CD4-positive, alpha-beta T cell (primary cell): ENCODE measurements around the gene CDT1. TPM values are rescaled to one million over a fixed set of nuclear protein-coding genes. Genes with fewer than 3 reads are reported as not detected.

Source experiments
- ATAC-seq: fragments of 200-7000 bp; cut with Tn5 transposase; one replicate; pipeline ENCODE4 v1.10.0; 2022; ENCODE audit warnings: mild to moderate bottlenecking; ENCODE audit not compliant: poor library complexity
- CTCF ChIA-PET: fragments of 350-600 bp; sonication (Branson Sonifier 250); formaldehyde crosslinking; loops from one replicate; lab custom pipeline; 2021; ENCODE audit warnings: antibody characterized with exemption, inconsistent platforms; lab: Charles Lee
- POLR2A ChIA-PET: fragments of 350-600 bp; sonication (Branson Sonifier 250); formaldehyde crosslinking; loops from one replicate; lab custom pipeline; 2021; ENCODE audit warnings: antibody characterized with exemption, inconsistent platforms; lab: Charles Lee
- DNase-seq, 14 experiments: peaks; one replicate each; pipeline ENCODE4 v3.0.0-alpha.2; 2013 to 2020; ENCODE audit warnings: mixed read lengths in 2 of 14
- H3K27ac ChIP-seq, 2 donors: one replicate each; pipeline versions ENCODE4 v1.5.1 to v1.7.0; 2013; ENCODE audit warnings: low read length in 2 of 2, low read depth in 1 of 2, mild to moderate bottlenecking in 1 of 2
- H3K27me3 ChIP-seq, 2 experiments: 1 replicate in 1 of 2; 2 replicates in 1 of 2; pipeline versions ENCODE4 v1.6.1 to v1.7.0; 2013; ENCODE audit warnings: low read length in 2 of 2, control low read depth in 1 of 2, mild to moderate bottlenecking in 1 of 2, moderate library complexity in 1 of 2; ENCODE audit not compliant: insufficient read depth in 2 of 2, control insufficient read depth in 1 of 2
- H3K36me3 ChIP-seq: one replicate; pipeline ENCODE4 v1.6.1; 2013; ENCODE audit warnings: low read length, control low read depth; ENCODE audit not compliant: insufficient read depth
- H3K4me1 ChIP-seq: one replicate; pipeline ENCODE4 v1.6.1; 2013; ENCODE audit warnings: low read length, control low read depth; ENCODE audit not compliant: insufficient read depth
- H3K4me3 ChIP-seq: one replicate; pipeline ENCODE4 v1.5.1; 2013; ENCODE audit warnings: mild to moderate bottlenecking, low read length, moderate library complexity
- H3K9me3 ChIP-seq, 2 experiments: 1 replicate in 1 of 2; 2 replicates in 1 of 2; pipeline versions ENCODE4 v1.6.1 to v1.7.0; 2013; ENCODE audit warnings: low read length in 2 of 2, mild to moderate bottlenecking in 2 of 2, control low read depth in 1 of 2, moderate library complexity in 1 of 2; ENCODE audit not compliant: control insufficient read depth in 1 of 2, insufficient read depth in 1 of 2
- H3K27ac Mint-ChIP-seq: one replicate; pipeline ENCODE4 v1.8.0; 2020; ENCODE audit warnings: mixed read lengths
- H3K27me3 Mint-ChIP-seq: one replicate; pipeline ENCODE4 v1.8.0; 2021; ENCODE audit warnings: mixed read lengths
- H3K36me3 Mint-ChIP-seq: one replicate; pipeline ENCODE4 v1.8.0; 2021; ENCODE audit warnings: low read depth, mixed read lengths
- H3K4me1 Mint-ChIP-seq: one replicate; pipeline ENCODE4 v1.8.0; 2021; ENCODE audit warnings: low read depth, mixed read lengths
- H3K4me3 Mint-ChIP-seq: one replicate; pipeline ENCODE4 v1.8.0; 2020; ENCODE audit warnings: mild to moderate bottlenecking, mixed read lengths
- H3K9me3 Mint-ChIP-seq: one replicate; pipeline ENCODE4 v1.8.0; 2020; ENCODE audit warnings: mixed read lengths
- intact Hi-C, 2 experiments: fragments of 100-400 bp; cut with DNase I in 1 of 2; cut with micrococcal nuclease in 1 of 2; formaldehyde crosslinking; loops; one replicate each; pipeline versions ENCODE4 v1.15.1 to v1.9.0; 2023 to 2025; cut with DNase I, micrococcal nuclease
- total RNA-seq, 174 experiments: library from RNA in 2 of 174; stranded (reverse) in 2 of 174; gene quantifications; one replicate each; pipeline ENCODE4 v1.2.3 and lab custom pipeline; 2021 to 2026
- TF ChIP-seq, protein P1 (sequence below): fragments of 200-600 bp; IDR thresholded peaks from one replicate; pipeline ENCODE4 v1.8.0; 2022; ENCODE audit warnings: antibody characterized with exemption, mild to moderate bottlenecking

Gene CDT1
- total RNA-seq, 2 experiments from 2014 or later = 0.47 to 1.0 TPM

DNA sequence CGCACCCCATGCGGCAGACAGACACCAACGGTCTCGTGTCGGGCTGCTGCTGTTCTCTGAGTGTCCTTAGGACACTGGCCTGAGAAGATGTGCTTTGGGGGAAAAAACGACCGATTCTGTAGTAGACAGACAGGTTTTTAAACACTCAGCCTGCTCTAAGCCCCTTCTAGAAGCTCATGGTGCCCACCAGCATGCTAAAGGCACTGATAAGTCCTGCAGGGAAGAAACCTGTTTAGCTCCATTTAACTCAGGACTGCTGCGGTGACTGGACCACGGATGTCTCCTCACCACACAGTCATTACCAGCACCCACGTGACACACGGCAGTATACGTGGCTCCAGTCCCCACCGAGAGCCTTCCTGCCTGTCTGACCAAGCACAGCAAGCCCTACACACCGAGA, 27.2 kb downstream of the CDT1 start:
- Mint-ChIP-seq H3K27me3 (no peaks in the 10 kb centered on the region), H3K27ac (no peak overlapping the region), H3K4me3 (no peak overlapping the region), H3K36me3 (no peaks in the 10 kb centered on the region), H3K9me3 (no peaks in the 10 kb centered on the region), H3K4me1 (no peaks in the 10 kb centered on the region)
- H3K36me3 ChIP-seq = peaks cover 7% of the 10 kb centered on the region
- intact Hi-C loops = no loop called here
- no peak overlapping the region for H3K27ac ChIP-seq
- no peaks in the 10 kb centered on the region for H3K4me1 ChIP-seq
- ChIA-PET CTCF (no interaction called here), POLR2A (no interaction called here)
- ATAC-seq (no peak), DNase-seq (no peak)
- H3K9me3 ChIP-seq = no peaks in the 10 kb centered on the region
- TF ChIP-seq, protein P1, sequence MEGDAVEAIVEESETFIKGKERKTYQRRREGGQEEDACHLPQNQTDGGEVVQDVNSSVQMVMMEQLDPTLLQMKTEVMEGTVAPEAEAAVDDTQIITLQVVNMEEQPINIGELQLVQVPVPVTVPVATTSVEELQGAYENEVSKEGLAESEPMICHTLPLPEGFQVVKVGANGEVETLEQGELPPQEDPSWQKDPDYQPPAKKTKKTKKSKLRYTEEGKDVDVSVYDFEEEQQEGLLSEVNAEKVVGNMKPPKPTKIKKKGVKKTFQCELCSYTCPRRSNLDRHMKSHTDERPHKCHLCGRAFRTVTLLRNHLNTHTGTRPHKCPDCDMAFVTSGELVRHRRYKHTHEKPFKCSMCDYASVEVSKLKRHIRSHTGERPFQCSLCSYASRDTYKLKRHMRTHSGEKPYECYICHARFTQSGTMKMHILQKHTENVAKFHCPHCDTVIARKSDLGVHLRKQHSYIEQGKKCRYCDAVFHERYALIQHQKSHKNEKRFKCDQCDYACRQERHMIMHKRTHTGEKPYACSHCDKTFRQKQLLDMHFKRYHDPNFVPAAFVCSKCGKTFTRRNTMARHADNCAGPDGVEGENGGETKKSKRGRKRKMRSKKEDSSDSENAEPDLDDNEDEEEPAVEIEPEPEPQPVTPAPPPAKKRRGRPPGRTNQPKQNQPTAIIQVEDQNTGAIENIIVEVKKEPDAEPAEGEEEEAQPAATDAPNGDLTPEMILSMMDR = no peak
- no peak overlapping the region for H3K4me3 ChIP-seq
- no peaks in the 10 kb centered on the region for H3K27me3 ChIP-seq

DNA sequence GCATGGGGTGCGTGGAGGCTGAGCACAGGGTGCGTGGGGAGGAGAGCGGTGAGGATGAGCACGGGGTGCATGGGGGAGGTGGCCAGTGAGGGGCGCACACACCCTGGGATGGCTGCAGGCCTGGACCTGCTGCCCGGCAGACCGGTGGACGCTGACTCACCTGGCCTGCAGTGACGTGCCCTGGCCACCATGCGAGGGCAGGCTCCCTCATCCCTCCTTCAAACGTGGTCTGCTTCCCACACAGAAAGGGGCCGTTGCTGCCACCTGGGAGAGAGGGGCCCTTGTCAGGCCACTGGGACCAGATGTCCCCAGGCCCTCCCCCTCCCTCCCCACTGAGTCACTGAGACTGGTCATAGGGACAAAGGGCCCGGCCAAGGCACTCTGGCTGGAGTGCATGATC, 28.2 kb downstream of the CDT1 start:
- H3K4me1 ChIP-seq = no peaks in the 10 kb centered on the region
- TF ChIP-seq, protein P1 = no peak

DNA sequence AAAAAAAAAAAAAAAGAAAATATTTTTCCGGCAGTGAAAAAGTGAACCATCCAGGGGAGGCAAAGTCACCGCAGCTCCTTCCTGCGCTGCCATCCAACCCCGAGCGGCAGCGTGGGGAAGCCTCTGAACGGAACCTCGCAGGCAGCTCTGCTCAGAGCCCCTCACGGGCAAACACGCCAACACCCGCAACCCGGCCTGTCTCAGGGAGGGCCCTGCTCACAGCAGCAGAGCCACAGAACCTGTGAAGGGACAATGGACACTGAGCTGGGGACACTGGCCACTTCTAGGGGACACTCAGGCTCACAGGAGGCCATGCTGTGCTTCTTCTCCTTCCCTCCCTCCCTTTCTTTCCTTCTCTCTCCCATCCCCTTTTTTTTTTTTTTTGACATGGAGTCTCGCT, 29.5 kb downstream of the CDT1 start:
- no peak overlapping the region for H3K27ac Mint-ChIP-seq
- H3K9me3 Mint-ChIP-seq = no peaks in the 10 kb centered on the region
- no peak for ATAC-seq
- Histone ChIP-seq H3K27ac (no peak overlapping the region), H3K4me1 (no peaks in the 10 kb centered on the region), H3K36me3 (peaks cover 7% of the 10 kb centered on the region), H3K27me3 (no peaks in the 10 kb centered on the region), H3K4me3 (no peak overlapping the region), H3K9me3 (no peaks in the 10 kb centered on the region)
- intact Hi-C loops = no loop called here
- TF ChIP-seq, protein P1 = no peak
- H3K36me3 Mint-ChIP-seq = no peaks in the 10 kb centered on the region
- no peaks in the 10 kb centered on the region for H3K27me3 Mint-ChIP-seq
- no peak for DNase-seq
- H3K4me1 Mint-ChIP-seq = no peaks in the 10 kb centered on the region
- POLR2A ChIA-PET = no interaction called here
- H3K4me3 Mint-ChIP-seq = no peak overlapping the region
- CTCF ChIA-PET = interaction anchor here (0.7 kb wide), 1 partner anchor 276 kb away, joined by 3 read pairs; no protein-coding TSS in a partner anchor

More for the DNA sequence above, 28.2 kb downstream of the CDT1 start:
- no peak overlapping the region for H3K4me3 Mint-ChIP-seq
- no peaks in the 10 kb centered on the region for H3K27me3 Mint-ChIP-seq
- intact Hi-C loops = no loop called here
- ChIA-PET CTCF (no interaction called here), POLR2A (no interaction called here)
- H3K27me3 ChIP-seq = no peaks in the 10 kb centered on the region
- H3K36me3 Mint-ChIP-seq = no peaks in the 10 kb centered on the region
- no peak overlapping the region for H3K4me3 ChIP-seq
- H3K27ac ChIP-seq = no peak overlapping the region
- H3K9me3 Mint-ChIP-seq = no peaks in the 10 kb centered on the region
- peaks cover 7% of the 10 kb centered on the region for H3K36me3 ChIP-seq
- H3K9me3 ChIP-seq = no peaks in the 10 kb centered on the region
- DNase-seq (no peak), ATAC-seq (no peak)
- H3K4me1 Mint-ChIP-seq = no peaks in the 10 kb centered on the region
- H3K27ac Mint-ChIP-seq = no peak overlapping the region
